Fibroblast of lung (primary cell): Measurements from ENCODE around the gene TPRX1.
"Not testable (repeated sequence)": the region's sequence is repeated elsewhere in the genome, so short reads cannot be mapped to it uniquely, and the experiment has no call there.

Source experiments
- EZH2 ChIP-seq: IDR thresholded peaks from 2 replicates; pipeline ENCODE4 v1.5.1; 2012; ENCODE audit warnings: low read length, control low read depth, mild to moderate bottlenecking; ENCODE audit errors: missing control alignments
- TF ChIP-seq, protein P1 (sequence below), 2 donors: IDR thresholded peaks in 1 of 2; conservative IDR thresholded peaks in 1 of 2; 1 replicate in 1 of 2; 2 replicates in 1 of 2; pipeline ENCODE4 v1.5.1; 2011 to 2012; ENCODE audit warnings: low read length in 2 of 2, control low read depth in 1 of 2, inconsistent platforms in 1 of 2, low read depth in 1 of 2, mild to moderate bottlenecking in 1 of 2

DNA sequence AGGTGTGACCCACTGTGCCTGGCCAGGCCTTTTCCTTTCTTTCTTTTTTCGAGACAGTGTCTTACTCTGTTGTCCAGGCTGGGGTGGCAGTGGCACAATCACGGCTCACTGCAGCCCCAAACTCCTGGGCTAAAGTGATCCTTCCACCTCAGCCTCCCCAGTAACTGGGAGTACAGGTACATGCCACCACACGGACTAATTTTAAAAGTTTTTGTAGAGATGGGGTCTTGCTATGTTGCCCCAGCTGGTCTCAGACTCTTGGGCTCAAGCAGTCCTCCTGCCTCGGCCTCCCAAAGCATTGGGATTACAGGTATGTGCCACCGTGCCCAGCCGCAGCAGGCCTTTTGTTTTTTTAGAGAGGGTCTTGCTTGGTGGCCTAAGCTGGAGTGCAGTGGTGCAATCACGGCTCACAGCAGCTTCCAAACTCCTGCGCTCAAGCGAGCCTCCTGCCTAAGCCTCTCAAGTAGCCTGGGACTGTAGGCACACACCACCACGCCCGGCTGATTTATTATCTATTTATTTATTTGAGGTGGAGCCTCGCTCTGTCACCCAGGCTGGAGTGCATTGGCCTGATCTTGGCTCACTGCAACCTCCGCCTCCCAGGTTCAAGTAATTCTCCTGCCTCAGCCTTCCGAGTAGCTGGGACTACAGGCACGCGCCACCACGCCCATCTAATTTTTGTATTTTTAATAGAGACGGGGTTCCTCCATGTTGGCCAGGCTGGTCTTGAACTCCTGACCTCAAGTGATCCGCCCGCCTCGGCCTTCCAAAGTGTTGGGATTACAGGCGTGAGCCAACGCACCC, 26.9 kb downstream of the TPRX1 start:
- TF ChIP-seq, protein P1, sequence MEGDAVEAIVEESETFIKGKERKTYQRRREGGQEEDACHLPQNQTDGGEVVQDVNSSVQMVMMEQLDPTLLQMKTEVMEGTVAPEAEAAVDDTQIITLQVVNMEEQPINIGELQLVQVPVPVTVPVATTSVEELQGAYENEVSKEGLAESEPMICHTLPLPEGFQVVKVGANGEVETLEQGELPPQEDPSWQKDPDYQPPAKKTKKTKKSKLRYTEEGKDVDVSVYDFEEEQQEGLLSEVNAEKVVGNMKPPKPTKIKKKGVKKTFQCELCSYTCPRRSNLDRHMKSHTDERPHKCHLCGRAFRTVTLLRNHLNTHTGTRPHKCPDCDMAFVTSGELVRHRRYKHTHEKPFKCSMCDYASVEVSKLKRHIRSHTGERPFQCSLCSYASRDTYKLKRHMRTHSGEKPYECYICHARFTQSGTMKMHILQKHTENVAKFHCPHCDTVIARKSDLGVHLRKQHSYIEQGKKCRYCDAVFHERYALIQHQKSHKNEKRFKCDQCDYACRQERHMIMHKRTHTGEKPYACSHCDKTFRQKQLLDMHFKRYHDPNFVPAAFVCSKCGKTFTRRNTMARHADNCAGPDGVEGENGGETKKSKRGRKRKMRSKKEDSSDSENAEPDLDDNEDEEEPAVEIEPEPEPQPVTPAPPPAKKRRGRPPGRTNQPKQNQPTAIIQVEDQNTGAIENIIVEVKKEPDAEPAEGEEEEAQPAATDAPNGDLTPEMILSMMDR (conservative IDR thresholded peaks at IDR 0.05 in 1 of 2, IDR thresholded peaks at IDR 0.05 in 1 of 2; ENCODE audit: low read depth in 1 of 2, low read length in 2 of 2): not testable (repeated sequence)
- TF ChIP-seq EZH2: not testable (repeated sequence)
